Renal cortex interstitium (tissue), 11 donors: Measurements from ENCODE around the gene CD300LG. TPM values are rescaled to one million over a fixed set of nuclear protein-coding genes. Genes with fewer than 3 reads are reported as not detected.
"Not testable (repeated sequence)": the region's sequence is repeated elsewhere in the genome, so short reads cannot be mapped to it uniquely, and the experiment has no call there.

Source experiments
- DNase-seq, 11 donors: peaks; one replicate each; pipeline ENCODE4 v3.0.0-alpha.2; 2013; ENCODE audit warnings: low read depth in 9 of 11, low spot score in 4 of 11; ENCODE audit errors: extremely low read depth in 1 of 11
- polyA plus RNA-seq, 3 donors: library from polyadenylated mRNA; unstranded; fragments of 120-200 nt; gene quantifications; one replicate each; pipeline ENCODE4 v1.2.1, GENCODE V29; 2013; ENCODE audit not compliant: insufficient read length in 3 of 3

CD300LG gene
- polyA plus RNA-seq, 3 donors, result 0.89 to 1.7 (median 1.3) TPM

GRCh38 chr17:43845766-43846165 is 1.2 kb upstream of the CD300LG start:
- no peak for DNase-seq

GRCh38 chr17:43846221-43846712 is 709 bp upstream of the CD300LG start:
- peak in 10 of 11 donors; percentile 34 to 68 (median 52) for DNase-seq

DNA sequence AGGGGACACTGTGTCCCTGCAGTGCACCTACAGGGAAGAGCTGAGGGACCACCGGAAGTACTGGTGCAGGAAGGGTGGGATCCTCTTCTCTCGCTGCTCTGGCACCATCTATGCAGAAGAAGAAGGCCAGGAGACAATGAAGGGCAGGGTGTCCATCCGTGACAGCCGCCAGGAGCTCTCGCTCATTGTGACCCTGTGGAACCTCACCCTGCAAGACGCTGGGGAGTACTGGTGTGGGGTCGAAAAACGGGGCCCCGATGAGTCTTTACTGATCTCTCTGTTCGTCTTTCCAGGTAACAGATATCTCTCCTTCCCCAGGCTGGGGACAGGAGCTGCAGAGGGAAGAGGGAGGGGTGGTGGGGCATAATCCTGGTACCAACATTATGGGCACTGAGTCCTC is 1.6 kb downstream of the CD300LG start:
- no peak for DNase-seq

DNA sequence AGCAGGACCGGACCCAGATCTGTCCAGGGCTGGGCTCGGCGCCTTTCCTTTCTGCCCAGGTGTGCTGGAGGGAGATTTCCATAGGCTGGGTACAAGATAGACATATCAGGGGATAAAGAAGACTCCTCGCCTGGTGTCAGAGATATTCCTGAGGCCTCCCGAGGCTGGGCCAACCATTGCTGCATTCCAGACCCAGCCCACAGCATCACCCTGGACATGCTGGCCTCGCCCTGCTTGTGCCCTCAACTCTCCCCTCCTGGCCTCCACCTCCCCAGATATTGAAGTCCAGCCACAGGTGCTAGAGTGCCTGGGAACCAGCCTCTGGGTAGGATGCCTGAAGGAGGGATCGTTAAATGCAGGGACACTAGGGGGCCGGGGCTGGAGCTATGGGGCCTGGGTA is 2.1 kb downstream of the CD300LG start:
- no peak for DNase-seq

DNA sequence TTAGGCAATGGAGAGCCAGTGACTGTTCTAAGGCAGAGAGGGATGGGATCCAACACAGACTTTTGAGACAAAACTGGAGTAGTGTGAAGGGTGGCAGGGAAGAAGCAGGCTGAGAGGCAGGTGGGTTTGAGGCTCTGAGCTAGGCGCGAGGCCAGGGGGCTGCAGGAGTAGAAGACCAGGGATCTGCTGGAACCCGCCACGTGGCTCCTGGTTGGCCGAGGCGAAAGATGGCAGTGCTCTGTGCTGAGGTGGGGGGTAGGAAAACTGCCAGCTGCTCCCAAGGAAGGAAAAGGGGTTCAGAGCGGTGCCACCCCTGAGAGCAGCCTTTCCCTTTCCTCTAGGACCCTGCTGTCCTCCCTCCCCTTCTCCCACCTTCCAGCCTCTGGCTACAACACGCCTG is 5.6 kb downstream of the CD300LG start:
- DNase-seq, result no peak

DNA sequence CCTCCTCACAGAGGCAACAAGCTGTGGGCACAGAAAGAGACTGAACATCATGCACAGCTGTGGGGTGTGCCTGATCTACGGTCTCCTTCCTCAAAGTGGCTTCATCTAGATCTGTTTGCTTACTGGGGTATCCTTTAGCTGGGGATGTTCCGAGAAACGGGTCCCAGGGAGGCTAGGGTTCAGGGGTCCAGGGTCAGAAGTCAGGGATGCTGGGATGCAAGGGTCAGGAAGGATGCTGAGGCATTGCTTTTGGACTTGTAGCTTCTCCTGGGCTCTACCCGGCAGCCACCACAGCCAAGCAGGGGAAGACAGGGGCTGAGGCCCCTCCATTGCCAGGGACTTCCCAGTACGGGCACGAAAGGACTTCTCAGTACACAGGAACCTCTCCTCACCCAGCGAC is 6.6 kb downstream of the CD300LG start:
- no peak for DNase-seq

- DNase-seq, result no peak
Measured at GRCh38 chr17:43854498-43854897, 7.5 kb downstream of the CD300LG start.

- no peak for DNase-seq
Measured at GRCh38 chr17:43855061-43855460, 8.1 kb downstream of the CD300LG start.

- DNase-seq, result no peak
Measured at GRCh38 chr17:43856141-43856540, 9.2 kb downstream of the CD300LG start.

- DNase-seq, result no peak
Measured at GRCh38 chr17:43857141-43857540, 10.2 kb downstream of the CD300LG start.

DNA sequence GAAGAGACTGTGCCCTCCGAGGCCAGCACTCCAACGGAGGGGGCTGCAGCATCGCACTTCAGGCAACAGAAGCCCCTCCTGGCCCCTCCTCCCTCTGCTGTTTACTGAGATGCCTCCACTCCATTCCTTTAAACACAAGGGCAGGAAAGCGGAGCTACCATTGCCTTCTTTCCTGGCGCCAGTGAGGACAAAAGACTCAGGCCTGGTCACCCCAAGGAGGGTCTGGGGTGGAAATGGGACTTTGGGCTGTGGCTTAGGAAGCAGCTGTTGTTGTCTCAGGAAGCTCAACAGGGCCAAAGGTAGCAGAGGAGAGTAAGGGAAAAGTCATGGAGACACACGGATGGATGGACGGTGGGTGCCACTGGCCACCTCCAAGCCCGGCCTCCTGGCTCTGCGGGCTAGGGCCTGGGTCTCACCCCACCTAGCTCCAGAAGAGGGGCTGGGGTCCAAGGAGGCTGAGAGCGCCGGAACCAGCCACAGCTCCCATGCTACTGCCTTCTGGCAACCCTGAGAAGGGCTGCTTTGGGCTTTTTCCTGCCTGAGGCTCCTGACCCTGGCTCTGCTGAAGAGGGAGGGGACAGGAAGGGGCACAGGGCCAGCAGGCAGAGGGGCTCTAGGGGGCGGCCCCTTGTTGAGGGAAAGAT is 11.1 kb downstream of the CD300LG start:
- DNase-seq, result no peak

GRCh38 chr17:43860077-43860725 is 13.2 kb downstream of the CD300LG start:
- DNase-seq, result no peak

GRCh38 chr17:43860927-43861622 is 14.1 kb downstream of the CD300LG start:
- no peak for DNase-seq

- DNase-seq, result no peak
Measured at GRCh38 chr17:43861960-43862359, 15.0 kb downstream of the CD300LG start.

- DNase-seq, result no peak
Measured at GRCh38 chr17:43864161-43864984, 17.4 kb downstream of the CD300LG start.

GRCh38 chr17:43868226-43868994 is 21.4 kb downstream of the CD300LG start:
- no peak for DNase-seq

DNA sequence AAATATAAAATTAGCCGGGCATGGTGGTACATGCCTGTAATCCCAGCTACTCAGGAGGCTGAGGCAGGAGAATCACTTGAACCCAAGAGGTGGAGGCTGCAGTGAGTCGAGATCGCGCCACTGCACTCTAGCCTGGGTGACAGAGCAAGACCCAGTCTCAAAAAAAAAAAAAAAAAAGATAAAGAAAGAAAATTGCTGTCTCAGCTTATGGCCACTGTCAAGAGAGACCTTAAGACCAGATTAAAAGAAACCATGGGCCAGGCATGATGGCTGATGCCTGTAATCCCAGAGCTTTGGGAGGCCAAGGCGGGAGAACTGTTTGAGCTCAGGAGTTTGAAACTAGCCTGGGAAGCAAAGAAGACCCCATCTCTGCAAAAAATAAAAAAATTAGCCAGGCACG is 22.1 kb downstream of the CD300LG start:
- not testable (repeated sequence) for DNase-seq

DNA sequence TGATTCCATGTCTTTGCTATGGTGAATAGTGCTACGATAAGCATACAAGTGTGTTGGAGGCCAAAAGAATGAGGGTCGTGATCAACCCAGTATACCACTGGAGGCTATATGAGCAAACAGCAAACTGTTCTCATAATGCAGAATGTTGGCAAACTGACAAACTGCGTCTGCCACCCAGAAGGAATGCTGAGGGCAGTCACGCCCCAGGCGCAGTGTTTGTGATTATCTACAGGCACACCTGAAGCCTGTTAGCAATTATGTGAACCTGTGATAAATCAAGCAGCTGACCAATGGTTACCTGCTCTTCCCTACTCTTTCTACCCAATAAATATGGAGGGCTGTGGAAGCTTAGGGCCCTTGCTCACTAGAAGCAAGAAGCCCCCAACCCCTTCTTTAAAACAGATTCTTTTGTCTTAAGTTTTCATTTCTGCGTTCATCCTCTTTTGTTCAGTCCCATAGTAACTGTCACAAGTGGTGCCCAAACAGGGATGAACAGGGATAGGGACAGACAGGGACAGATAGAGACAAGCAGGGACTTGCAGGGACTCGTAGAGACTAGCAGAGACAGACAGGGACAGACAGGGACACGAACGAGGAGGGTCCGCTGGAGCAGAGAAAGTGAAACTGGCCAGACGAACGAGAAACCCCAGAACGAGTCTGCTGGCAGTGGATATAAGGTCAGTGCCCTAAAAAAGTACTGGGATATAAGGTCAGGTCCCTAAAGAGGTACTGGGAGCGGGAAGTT is 25.1 kb downstream of the CD300LG start:
- DNase-seq, result no peak
